GM21576 (cell line): Measurements from ENCODE around the gene ACOXL.
"Not testable (repeated sequence)": the region's sequence is repeated elsewhere in the genome, so short reads cannot be mapped to it uniquely, and the experiment has no call there.

Experiments used
- ATAC-seq: cut with Tn5 transposase; IDR thresholded peaks from one replicate; pipeline ENCODE4 v1.9.1; 2021; ENCODE audit warnings: mild to moderate bottlenecking, moderate library complexity; ENCODE audit not compliant: unreplicated experiment

Gene ACOXL

GRCh38 chr2:110732422-110733413 lies at the start of gene ACOXL:
ACOXL (plus strand) TSS chr2:110732573; CDS start chr2:110768390, 35,817 bp downstream.
- no peak for ATAC-seq

GRCh38 chr2:110682872-110683271 lies 49.5 kb upstream of the ACOXL start:
- ATAC-seq: no peak

GRCh38 chr2:110687775-110688484 lies 44.4 kb upstream of the ACOXL start:
- not testable (repeated sequence) for ATAC-seq

GRCh38 chr2:110688594-110689091 lies 43.7 kb upstream of the ACOXL start:
- no peak for ATAC-seq

- ATAC-seq: no peak
Measured at GRCh38 chr2:110690083-110690965, 42.0 kb upstream of the ACOXL start.

GRCh38 chr2:110691612-110692258 lies 40.6 kb upstream of the ACOXL start:
- no peak for ATAC-seq

GRCh38 chr2:110695146-110695898 lies 37.1 kb upstream of the ACOXL start:
- ATAC-seq: not testable (repeated sequence)

GRCh38 chr2:110698253-110698652 lies 34.1 kb upstream of the ACOXL start:
- ATAC-seq: not testable (repeated sequence)

GRCh38 chr2:110702514-110703380 lies 29.6 kb upstream of the ACOXL start:
- no peak for ATAC-seq

GRCh38 chr2:110707386-110707965 lies 24.9 kb upstream of the ACOXL start:
- no peak for ATAC-seq

GRCh38 chr2:110708455-110708854 lies 23.9 kb upstream of the ACOXL start:
- no peak for ATAC-seq

GRCh38 chr2:110712737-110713136 lies 19.6 kb upstream of the ACOXL start:
- ATAC-seq: no peak

- no peak for ATAC-seq
Measured at GRCh38 chr2:110713513-110714362, 18.6 kb upstream of the ACOXL start.

- ATAC-seq: no peak
Measured at GRCh38 chr2:110714452-110715224, 17.7 kb upstream of the ACOXL start.

- ATAC-seq: no peak
Measured at GRCh38 chr2:110716959-110717645, 15.3 kb upstream of the ACOXL start.

GRCh38 chr2:110717734-110718133 lies 14.6 kb upstream of the ACOXL start:
- no peak for ATAC-seq
